DMS153 (cell line): Measurements from ENCODE around the gene RIC3.
A peak's percentile ranks its signal among the peaks of the same experiment; 100 is the strongest.
"Not testable (repeated sequence)": the region's sequence is repeated elsewhere in the genome, so short reads cannot be mapped to it uniquely, and the experiment has no call there.

Experiments
- DNase-seq: peaks from one replicate; lab custom pipeline; 2025; lab: John Stamatoyannopoulos, UW

The RIC3 gene

DNA sequence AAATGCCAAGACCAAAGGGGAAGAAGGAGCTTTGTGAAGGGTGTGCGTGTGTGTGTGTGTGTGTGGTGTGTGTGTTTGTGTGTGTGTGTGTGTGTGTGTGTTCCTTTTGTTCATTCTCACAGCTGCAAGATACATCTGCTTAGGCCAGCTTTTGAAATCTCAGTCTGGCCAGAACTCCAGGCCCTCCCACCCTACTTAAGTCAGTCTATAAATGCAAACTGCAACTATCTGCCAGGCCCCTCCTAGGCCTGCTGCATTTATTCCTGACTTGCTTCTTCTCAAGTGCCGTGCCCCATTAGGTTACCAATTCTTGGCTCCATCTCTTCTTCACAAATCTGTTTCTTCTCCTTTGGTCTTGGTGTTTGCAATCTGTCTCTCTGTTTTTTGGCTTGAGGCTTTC is 21.6 kb upstream of the RIC3 start:
- no peak for DNase-seq

DNA sequence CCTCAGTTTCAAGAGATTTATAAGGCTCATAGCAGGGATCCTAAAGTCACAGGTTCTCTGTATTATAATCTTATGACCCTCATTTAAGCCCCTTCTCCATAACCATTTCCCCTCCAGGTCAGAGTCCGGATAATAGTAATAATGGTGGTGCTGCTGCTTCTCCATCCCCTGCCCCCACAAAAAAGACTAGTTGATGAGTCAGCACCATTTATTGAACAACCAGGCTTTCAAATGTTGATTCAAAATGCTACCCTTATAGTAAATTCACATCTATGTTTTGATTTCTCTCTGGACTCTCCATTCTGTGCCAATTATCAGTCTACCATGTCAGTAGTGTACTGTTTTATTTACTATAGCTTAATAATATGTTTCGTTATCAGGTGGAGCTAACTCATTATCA is 17.6 kb upstream of the RIC3 start:
- no peak for DNase-seq

DNA sequence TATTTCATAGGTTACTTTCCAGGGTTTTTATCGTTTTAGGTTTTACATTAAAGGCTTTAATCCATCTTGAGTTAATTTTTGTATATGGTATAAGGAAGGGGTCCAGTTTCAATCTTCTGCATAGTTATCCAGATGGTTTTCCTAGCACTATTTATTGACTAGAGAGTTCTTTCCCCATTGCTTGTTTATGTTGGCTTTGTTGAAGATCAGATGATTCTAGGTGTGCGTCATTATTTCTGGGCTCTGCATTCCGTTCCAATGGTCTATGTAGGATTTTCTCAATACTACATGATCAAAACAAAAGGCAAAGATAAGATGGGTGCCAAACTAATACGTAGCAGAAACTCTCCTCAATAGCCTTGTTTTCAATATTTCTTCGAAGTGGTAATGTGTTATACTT is 14.3 kb upstream of the RIC3 start:
- DNase-seq: no peak

DNA sequence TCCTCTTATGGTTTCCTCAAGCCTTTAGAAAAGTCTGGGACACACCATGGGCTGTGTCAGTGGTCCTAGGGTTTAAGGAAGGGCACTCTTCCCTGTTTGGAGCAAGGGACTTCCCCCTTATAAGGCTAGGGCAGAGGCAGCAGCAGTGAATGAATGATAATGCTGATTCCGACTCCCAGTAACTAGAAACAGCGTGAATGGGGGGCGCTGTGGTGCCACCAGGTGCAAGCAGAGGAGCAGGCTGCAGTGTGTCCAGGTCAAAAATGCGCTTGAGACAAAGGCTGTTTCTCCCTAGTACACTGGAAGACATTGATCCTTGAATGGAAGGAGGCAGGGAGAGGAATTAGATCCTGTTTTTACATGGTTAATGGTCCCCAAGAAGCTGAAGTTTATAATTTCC is 11.6 kb upstream of the RIC3 start:
- no peak for DNase-seq

DNA sequence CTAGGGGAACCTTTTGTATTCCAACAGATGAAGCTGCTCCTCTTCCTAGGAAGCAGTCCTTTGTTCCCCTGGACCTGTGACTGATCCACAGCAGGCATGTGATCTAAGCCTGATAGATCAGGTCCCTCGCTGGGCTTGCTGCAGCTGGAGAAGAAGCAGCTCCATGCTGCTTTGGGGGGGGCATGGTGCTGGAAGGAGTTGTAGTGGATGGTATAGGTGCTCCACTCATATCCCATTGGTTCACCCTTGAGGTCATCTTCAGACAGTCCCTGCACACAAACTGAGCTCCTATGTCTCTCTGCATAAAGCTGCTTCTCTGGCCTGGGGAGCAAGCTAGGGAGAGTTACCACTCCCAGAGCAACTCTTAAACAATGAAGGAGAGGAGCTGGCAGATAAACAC is 9.5 kb upstream of the RIC3 start:
- DNase-seq: no peak

DNA sequence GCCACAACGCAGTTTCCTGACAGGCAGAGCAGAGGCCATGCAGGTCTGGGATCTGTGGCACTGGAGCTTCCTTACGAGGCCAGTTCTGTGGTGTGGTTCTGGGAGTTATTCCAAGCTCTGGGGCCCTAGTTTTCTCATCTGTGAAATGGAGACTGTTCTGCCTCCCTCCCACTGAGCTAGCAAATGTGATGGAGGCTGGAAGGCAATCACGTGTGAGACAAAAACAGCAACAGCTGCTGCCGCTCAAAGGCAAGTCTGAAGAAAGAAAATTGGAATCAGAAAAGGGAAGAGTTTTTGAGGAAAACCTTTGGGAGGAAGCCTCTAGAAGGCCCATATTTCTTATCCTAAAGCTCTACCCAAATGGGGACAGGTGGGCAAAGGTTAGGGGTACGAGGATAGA is 8.3 kb upstream of the RIC3 start:
- no peak for DNase-seq

DNA sequence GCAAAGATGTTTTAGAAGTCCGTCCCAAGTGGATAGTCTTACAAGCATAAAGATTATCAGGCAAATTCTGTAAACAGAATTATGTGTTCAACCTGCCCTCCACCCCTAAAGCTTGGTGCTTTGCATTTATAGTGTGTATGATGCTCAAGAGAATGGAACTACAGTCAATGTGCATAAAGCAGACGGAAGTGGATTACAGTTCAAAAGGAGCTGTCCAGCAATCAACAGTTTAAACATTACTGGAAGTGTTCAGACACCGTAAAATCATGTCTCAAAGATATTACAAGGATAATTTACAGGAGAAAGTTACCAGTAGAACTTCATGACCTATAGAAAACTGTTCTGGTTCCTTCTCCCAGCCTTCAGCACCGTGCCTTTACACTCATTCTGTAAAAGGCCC is 1.0 kb downstream of the RIC3 start:
- DNase-seq: no peak

DNA sequence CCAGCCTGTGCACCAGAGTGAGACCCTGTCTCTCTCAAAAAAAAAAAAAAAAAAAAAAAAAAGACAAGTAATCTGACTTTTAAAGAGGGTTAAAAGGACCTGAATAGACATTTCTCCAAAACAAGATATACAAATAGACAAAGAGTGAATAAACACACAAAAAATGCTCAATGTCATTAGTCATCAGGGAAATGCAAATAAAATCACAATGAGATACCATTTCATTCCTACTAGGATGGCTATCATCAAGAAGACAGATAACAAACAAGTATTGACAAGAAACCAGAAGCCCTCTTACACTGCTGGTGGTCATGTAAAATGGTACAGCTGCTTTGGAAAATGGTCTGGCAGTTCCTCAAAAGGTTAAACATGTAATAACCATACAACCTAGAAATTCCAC is 4.1 kb downstream of the RIC3 start:
- DNase-seq: no peak

DNA sequence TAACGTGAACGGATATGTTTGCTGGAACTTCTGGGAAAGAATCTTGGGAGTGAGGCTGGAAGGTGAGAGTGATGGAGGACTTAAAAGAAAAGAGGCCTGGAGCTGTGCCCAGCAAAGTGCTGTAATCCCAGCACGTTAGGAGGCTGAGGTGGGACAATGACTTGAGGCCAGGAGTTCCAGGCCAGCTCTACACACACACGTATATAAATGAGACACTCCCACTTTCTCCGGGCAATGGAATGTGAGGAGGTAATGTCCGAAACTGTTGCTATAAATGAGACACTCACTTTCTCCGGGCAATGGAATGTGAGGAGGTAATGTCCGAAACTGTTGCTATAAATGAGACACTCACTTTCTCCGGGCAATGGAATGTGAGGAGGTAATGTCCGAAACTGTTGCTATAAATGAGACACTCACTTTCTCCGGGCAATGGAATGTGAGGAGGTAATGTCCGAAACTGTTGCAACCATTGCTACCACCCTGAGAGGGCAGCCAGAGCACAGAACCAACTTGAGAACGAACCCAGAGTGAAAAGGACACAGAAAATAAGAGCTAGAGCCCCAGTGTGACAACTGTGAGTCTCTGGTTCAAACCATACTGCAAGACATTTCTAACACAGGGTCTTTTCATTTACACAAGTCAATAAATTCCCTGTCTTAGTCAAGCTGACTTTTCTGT is 7.1 kb downstream of the RIC3 start:
- DNase-seq: not testable (repeated sequence)

DNA sequence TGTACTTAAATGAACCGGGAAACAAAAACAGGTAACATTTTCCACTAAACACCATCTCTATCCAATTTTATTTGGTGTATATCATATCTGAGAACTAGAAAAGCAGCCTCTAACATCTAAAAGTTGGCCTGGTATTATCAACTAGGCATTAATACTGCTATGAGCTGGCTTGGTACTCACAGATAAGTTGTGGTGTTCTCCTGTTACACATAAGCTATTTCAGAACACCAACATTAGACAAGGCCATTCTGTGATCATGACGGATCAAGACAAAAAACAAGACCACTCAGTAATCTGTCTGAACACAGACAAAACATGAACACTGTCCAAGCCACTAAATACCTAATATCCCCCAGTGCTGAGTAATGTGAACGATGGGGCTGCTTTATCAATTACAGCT is 11.9 kb downstream of the RIC3 start:
- no peak for DNase-seq

DNA sequence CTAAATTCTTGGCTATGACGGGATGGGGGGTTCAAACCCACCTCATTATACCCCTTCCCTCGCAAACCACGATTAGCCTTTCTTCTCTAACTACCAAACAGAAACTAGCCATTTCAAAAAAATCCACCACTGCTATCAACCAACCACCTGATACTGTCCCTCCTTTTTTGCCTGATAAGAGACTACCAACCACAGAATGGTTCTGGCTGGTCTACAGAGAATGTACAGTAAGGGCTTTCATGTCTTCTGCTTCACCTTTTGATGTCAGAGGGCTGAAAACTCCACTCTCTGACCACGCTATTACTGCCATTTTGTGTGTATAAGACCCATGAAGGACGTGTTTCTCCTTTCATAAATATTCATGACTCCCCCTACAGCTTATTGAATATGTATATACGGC is 19.1 kb downstream of the RIC3 start:
- no peak for DNase-seq

DNA sequence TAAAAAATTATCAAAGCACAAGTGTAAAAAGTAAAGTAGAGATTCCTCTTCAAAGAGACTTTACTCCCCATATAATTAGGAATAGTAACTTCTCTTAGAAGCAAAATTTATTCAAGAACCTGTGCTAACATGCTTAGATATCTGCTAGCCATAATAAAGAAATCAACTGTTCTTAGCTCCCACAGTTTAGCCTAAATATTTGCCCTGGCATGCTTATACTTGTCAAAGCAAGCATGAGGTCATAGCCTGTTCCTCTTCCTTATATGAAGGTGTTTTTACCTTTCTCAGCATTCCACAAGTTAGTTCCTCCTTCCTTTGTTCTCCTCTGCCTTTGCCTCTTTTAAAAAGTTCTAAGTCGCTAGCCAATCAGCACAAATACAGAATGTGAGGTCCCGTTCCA is 30.3 kb downstream of the RIC3 start:
- DNase-seq: no peak

DNA sequence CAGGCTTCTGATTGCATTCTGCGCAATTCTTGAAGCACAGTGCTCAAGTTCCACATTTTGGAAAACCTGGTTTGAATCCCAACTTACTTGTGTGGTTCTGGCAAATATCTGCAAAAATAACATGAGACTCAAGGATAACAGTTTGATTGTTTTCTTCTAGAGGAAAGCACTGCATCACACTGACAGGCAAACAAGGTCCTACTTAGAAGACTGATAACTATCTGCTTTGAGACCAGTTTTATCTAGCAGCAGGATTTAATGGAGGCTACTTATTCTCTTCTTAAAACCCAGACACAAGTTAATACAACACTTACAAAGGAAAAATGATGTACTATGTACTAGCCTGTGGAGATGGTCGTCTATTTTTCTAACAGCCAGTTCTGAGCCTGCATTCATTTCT is 41.4 kb downstream of the RIC3 start:
- no peak for DNase-seq

DNA sequence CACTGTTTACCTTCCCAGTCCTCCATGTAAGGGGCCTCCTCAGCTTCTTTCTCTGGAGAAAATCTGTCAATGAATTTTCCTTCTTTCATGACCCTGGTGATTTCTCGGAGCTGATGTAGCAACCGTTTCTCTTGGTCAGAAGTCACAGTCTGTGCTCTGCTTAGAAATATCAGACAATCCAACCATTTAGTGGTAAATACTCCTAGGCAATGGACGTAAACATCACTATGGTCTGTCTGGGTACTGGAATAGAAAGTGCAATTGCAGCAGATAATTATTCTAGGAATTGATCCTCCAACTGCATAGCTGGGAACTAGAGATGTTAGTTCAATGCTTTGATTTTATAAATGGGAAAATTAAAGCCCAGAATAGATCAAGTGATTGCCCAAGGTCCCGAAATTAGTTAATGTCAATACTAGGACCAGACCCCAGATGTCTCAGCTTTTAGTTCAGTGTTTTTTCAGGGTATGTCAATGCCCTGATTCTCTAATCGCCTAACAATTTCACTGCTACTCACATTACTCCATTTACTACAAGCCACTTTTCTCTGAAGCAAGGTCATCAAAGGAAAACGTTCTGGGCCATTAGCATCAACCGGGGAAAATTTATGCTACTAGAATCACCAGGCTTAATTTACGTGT is 42.1 kb downstream of the RIC3 start:
- DNase-seq: no peak

DNA sequence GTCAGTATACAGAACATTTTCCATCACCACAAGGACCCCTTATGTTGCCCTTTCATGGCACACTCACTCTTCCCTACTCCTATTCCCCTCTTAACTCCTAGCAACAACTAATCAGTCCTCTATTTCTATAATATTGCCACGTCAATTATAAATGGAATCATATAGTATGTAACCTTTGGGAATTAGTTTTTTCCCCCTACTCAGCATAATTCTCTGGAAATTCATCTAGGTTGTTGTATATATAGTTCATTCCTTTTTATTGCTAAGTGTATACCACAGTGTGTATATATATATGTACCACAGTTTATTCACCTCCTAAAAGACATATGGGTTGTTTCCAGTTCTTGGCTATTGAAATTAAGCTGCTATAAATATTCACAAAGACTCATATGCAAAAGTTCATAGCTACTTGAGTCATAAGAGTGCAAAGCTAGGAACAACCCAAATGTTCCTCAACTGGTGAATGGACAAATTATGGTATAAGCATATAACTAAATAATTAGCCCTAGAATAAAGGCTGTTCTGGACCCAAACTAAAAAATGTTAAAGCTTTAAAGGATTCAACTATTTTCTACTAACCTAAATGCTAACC is 46.6 kb downstream of the RIC3 start:
- DNase-seq: no peak

DNA sequence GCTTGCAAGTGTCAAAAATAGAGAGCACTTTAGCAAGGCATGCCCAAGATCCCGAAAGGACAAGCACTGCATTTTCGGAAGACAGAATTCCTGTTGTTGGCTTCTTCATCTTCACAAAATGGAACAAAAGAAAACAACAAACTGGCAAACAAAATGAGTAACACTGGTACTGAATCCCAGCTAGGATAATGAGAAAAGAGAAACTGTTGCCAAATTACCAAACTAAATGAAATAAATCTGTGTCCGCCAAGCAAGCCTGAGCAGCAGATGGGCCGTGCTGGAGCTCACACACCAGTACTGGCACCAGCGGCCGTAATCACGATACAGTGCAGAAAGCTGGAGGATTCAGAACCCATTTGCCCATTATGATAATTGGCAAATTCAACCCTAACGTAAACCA is 57.2 kb downstream of the RIC3 start:
- no peak for DNase-seq

DNA sequence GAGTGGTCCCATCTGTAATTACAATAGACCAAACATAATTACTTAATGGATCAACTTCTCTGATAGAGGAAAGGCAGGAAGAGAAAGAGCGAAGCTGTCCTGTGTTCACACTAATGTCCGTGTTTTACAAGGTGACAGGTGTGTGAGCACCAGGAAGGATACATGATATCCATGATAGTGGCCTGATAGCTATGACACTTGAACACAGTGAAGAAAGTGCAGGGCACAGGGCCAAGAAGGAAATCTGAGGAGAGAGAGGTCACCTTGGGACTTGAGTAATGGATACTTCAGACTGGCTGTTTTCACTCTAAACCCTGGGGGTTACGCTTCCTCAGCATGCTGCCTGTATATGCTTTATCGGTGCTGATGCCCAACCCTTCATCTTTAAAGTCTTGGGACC is 58.4 kb downstream of the RIC3 start:
- peak; percentile 2 for DNase-seq

DNA sequence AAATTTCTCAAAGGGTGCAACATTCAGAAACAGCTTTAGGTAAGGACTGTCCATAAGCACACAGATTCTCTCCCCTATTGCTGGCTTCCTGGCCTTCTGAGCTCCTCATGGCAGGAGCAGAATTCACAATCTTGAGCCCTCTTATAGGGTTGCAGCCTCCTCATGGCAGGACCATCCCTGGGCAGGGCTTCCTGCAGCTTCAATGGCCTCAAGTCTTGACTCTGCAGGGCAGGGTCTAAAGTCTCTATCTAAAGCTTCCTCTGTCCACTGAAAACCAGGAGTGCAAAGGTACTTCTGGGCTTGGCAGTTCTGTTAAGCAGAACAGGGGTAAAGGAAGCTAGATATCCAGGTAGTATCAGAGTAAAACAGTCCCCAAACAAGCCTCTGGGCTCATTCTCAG is 59.1 kb downstream of the RIC3 start:
- DNase-seq: no peak

DNA sequence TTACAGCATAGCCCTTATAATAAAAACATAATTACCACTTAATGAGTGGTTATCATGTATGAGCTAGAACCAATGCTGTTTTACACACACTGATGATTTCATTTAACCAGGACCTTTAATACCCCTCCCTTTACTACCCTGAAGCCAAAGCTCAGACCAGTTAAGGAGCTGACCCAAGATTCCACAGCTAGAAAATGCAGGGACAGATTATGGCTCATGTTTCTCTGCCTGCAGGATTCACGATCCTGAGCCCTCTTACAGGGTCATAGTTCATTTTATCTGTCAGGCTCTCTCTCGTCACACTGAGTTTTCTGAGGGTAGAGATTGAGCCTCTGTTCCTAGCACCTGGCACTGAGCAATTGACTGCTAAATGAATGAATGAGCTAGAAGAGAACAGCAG is 60.4 kb downstream of the RIC3 start:
- no peak for DNase-seq

DNA sequence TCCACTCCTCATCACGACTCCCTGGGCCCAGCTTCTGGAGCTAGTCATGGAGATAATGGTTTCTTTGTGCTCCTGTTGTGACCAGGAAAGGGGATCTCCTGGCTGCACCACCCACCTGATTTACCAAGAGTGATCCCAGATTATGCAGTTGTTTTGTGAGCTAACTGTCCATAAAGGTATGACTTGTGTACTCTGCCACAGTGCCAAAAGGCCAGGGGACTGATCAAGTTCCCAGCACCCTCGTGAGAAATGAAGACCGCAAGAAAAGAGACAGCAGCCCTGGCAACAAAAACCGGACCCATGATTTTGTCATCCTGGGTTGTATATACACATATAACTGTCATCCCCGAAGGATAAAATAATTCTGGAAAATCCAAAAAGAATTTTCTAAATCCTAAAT is 61.2 kb downstream of the RIC3 start:
- no peak for DNase-seq

DNA sequence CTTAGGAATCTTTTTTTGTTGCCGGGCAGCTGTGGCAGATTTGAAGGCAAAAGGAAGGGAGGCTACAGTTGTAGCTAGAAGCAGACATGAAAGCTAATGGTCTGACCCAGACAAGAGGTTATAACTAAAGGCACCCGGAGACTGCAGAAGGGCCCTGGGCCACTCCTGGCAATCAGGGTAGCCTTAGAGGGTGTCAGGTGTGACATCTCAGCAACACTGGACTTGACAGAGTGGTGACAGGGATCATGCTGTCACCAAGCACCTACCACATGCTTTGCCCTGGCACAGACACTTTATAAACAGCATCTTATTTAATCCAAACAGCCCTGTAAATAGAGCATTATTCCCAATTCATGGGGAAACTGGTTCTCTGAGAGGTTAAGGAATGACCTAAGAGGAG is 62.1 kb downstream of the RIC3 start:
- DNase-seq: no peak

DNA sequence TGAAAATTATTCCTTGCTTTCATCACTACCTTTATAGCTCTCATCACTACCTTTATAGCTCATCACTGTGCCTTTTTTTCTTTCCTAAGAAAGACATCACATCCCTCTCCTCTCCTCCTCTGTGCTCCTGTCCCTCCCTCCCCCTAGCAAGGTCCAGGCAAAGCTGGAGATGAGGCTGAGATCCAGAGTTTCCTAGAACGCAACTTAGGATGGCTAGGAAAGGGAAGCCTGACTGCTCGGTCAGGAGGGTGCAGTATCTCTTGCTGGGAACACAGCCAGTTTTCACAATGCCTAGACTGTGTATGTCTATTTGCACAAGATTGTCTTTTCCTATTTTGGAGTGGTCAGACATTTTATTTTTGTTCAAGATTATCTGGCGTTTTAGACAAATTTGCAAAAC is 63.2 kb downstream of the RIC3 start:
- DNase-seq: no peak

DNA sequence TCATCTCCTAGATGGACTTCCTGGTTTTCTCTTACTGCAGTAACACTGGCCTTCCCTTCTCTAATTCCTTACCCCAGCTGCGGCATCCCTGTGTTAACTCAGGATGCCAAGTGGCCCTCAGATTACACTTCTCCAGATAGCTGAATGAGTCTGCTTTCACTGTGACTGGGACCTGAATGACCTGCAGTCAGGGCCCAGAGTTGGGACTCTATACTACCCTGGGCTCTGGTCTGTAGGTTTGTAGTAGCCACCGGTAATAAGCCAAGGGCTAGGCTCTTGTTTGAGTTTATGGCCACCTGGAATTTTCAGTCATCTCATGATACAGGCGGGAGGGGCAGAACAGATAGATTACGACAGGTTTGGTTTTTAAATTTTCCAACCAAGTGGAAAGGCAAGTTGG is 63.7 kb downstream of the RIC3 start:
- DNase-seq: no peak

DNA sequence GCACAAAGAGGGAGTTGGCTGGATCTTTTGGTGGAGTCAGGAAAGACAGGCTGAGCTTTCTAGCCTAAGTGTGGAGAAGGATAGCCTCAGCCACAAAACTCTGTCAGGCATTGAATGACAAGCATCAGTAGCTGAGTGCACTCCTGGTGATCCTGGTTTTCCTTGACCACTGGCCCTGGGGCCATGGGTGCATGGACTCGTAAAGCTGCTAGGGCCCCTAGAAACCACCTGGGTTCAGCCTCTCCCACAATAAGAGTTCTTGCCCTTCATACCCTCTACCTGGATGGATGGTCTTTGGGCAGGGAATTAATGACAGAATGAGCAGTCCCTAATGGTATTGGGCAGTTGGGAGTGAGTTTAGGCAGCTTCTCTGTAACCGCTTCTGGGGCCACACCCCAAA is 64.9 kb downstream of the RIC3 start:
- no peak for DNase-seq
